GM15510 (cell line): ENCODE measurements around the gene CPLANE2.

ENCODE experiments used
- POLR2A ChIP-seq: IDR thresholded peaks from 3 replicates; pipeline ENCODE4 v1.6.1; 2011; ENCODE audit warnings: borderline replicate concordance; ENCODE audit not compliant: insufficient read length; ENCODE audit errors: extremely low read depth

The CPLANE2 gene

GRCh38 chr1:16236511-16237342, at the start of gene CPLANE2:
Gene CPLANE2 (minus strand): TSS chr1:16237183. CDS start chr1:16236742, 441 bp downstream.
- peak; percentile 69 for TF ChIP-seq POLR2A

GRCh38 chr1:16286122-16286521, 49.1 kb upstream of the CPLANE2 start:
- no peak for TF ChIP-seq POLR2A

- no peak for TF ChIP-seq POLR2A
Measured at GRCh38 chr1:16281765-16282164, 44.8 kb upstream of the CPLANE2 start.

GRCh38 chr1:16279186-16279585, 42.2 kb upstream of the CPLANE2 start:
- TF ChIP-seq POLR2A = no peak

- no peak for TF ChIP-seq POLR2A
Measured at GRCh38 chr1:16276302-16277030, 39.5 kb upstream of the CPLANE2 start.

- no peak for TF ChIP-seq POLR2A
Measured at GRCh38 chr1:16275591-16275990, 38.6 kb upstream of the CPLANE2 start.

GRCh38 chr1:16267690-16268180, 30.8 kb upstream of the CPLANE2 start:
- no peak for TF ChIP-seq POLR2A

- no peak for TF ChIP-seq POLR2A
Measured at GRCh38 chr1:16266411-16267118, 29.6 kb upstream of the CPLANE2 start.

- no peak for TF ChIP-seq POLR2A
Measured at GRCh38 chr1:16262067-16262466, 25.1 kb upstream of the CPLANE2 start.

- no peak for TF ChIP-seq POLR2A
Measured at GRCh38 chr1:16260814-16261213, 23.8 kb upstream of the CPLANE2 start.

GRCh38 chr1:16258591-16259135, 21.7 kb upstream of the CPLANE2 start:
- TF ChIP-seq POLR2A = no peak

GRCh38 chr1:16257968-16258367, 21.0 kb upstream of the CPLANE2 start:
- no peak for TF ChIP-seq POLR2A

- no peak for TF ChIP-seq POLR2A
Measured at GRCh38 chr1:16256478-16256877, 19.5 kb upstream of the CPLANE2 start.

- no peak for TF ChIP-seq POLR2A
Measured at GRCh38 chr1:16254263-16254928, 17.4 kb upstream of the CPLANE2 start.
